ENCODE data around the gene TOP3B. TPM values are rescaled to one million over a fixed set of nuclear protein-coding genes. Genes with fewer than 3 reads are reported as not detected.
A peak's percentile ranks its signal among the peaks of the same experiment; 100 is the strongest.

The TOP3B gene
- total and polyA plus RNA-seq, 4 donors, result 6.0 to 26.9 (median 8.8) TPM

DNA sequence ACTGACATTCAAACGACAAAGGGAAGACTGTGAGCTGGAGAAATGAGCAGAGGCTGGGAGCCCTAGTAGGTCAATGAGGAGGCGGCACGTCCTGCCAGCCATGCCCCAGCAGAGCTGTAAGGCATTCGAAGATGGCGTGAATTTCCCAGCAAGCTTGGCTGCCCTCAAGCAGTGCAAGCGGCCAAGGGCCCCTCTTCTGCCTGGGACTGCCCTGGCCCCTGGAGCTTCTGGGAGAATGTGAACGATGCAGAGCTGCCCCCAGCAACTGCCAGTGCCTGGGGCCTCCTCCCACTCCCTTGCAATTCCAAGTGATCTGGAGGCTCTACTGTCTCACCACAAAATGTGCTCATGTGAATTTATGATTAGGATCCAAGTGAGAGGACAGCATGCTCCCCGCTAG, 34.2 kb downstream of the TOP3B start (continued):
- TF ChIP-seq SP1 (IDR thresholded peaks at IDR 0.05) (no peak), FOXA2 (IDR thresholded peaks at IDR 0.05) (no peak)

DNA sequence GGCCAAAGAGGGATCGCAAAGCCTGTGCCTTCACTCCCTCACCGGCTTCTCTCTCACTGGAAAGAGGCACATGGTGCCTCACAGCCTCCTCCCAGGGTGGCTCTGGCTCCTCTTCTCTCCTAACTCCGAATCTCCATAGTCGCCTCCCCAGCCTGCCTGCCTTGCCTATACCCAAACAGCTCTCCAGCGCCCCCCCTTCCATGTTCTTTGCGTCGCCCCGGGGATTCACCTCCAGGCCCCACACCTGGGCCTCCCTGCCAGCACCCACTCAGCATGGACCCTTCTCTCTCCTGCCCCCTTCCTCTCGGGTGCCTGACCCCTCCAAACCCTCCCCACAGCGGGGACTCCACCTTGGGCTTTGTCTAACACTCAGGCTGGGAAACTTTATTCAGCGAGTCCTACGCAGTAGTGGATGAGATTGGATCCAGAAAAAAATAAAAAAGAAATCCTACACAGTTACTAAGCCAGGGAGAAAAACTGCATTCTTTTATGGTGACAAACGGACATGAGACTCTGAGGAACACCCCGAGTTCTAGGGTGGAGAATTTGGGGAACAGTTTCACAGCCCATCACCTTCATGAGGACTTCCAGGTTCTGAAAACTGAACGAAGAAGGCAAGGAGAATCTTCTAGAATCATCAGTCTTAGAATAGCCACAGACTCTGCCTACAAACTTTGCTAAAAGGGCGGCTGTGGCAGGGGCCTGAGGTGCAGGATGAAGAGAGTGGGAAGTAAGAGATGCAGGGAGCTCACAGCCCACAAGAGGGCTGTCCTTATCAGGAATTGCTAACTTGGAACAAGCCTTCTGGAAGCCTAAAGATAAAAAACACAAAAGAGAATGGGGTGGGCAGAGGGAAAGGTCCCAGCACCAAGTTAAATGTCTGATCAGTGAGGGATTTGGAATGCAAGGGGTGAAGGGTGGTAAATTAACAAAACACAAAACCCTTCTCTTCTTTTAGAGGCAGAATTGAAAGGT, 35.3 kb downstream of the TOP3B start:
- WGBS, result 82% methylated on average over 16 of the region's 16 CpGs
- H3K4me3 ChIP-seq (ENCODE audit: low read depth in 1 of 3, low read length in 3 of 3), result no peak overlapping the region
- H3K9ac ChIP-seq (ENCODE audit: low read depth in 1 of 2, low read length in 2 of 2), result no peak overlapping the region
- no peaks in the 10 kb centered on the region for H3K27me3 ChIP-seq (ENCODE audit: control insufficient read depth in 4 of 4, insufficient read depth in 4 of 4, low read length in 3 of 4)
- no peaks in the 10 kb centered on the region for H3K9me3 ChIP-seq (ENCODE audit: control insufficient read depth in 4 of 4, low read length in 3 of 4)
- H3K4me1 ChIP-seq (ENCODE audit: control insufficient read depth in 4 of 4, insufficient read depth in 4 of 4, low read length in 3 of 4), result peaks cover 13 to 32% (median 23%) of the 10 kb centered on the region in 4 donors
- DNase-seq (ENCODE audit: low spot score), result no peak
- TF ChIP-seq, protein P1, sequence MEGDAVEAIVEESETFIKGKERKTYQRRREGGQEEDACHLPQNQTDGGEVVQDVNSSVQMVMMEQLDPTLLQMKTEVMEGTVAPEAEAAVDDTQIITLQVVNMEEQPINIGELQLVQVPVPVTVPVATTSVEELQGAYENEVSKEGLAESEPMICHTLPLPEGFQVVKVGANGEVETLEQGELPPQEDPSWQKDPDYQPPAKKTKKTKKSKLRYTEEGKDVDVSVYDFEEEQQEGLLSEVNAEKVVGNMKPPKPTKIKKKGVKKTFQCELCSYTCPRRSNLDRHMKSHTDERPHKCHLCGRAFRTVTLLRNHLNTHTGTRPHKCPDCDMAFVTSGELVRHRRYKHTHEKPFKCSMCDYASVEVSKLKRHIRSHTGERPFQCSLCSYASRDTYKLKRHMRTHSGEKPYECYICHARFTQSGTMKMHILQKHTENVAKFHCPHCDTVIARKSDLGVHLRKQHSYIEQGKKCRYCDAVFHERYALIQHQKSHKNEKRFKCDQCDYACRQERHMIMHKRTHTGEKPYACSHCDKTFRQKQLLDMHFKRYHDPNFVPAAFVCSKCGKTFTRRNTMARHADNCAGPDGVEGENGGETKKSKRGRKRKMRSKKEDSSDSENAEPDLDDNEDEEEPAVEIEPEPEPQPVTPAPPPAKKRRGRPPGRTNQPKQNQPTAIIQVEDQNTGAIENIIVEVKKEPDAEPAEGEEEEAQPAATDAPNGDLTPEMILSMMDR (IDR thresholded peaks at IDR 0.05; ENCODE audit: low read depth, low read length, missing input control), result peak; percentile 21
- TF ChIP-seq HNF4A (conservative IDR thresholded peaks at IDR 0.05) (no peak), NR2F2 (IDR thresholded peaks at IDR 0.05) (no peak), RXRA (IDR thresholded peaks at IDR 0.05) (no peak), FOXA1 (IDR thresholded peaks at IDR 0.05) (no peak), SP1 (IDR thresholded peaks at IDR 0.05) (no peak), TAF1 (conservative IDR thresholded peaks at IDR 0.05) (no peak), YY1 (IDR thresholded peaks at IDR 0.05) (no peak), JUND (IDR thresholded peaks at IDR 0.05) (no peak), RAD21 (IDR thresholded peaks at IDR 0.05) (peak; percentile 19 to 21), HNF4G (IDR thresholded peaks at IDR 0.05) (no peak)
- TF ChIP-seq, protein P2, sequence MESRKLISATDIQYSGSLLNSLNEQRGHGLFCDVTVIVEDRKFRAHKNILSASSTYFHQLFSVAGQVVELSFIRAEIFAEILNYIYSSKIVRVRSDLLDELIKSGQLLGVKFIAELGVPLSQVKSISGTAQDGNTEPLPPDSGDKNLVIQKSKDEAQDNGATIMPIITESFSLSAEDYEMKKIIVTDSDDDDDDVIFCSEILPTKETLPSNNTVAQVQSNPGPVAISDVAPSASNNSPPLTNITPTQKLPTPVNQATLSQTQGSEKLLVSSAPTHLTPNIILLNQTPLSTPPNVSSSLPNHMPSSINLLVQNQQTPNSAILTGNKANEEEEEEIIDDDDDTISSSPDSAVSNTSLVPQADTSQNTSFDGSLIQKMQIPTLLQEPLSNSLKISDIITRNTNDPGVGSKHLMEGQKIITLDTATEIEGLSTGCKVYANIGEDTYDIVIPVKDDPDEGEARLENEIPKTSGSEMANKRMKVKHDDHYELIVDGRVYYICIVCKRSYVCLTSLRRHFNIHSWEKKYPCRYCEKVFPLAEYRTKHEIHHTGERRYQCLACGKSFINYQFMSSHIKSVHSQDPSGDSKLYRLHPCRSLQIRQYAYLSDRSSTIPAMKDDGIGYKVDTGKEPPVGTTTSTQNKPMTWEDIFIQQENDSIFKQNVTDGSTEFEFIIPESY (IDR thresholded peaks at IDR 0.05), result no peak
- TF ChIP-seq, protein P3, sequence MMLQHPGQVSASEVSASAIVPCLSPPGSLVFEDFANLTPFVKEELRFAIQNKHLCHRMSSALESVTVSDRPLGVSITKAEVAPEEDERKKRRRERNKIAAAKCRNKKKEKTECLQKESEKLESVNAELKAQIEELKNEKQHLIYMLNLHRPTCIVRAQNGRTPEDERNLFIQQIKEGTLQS (IDR thresholded peaks at IDR 0.05), result no peak
- TF ChIP-seq, protein P4, sequence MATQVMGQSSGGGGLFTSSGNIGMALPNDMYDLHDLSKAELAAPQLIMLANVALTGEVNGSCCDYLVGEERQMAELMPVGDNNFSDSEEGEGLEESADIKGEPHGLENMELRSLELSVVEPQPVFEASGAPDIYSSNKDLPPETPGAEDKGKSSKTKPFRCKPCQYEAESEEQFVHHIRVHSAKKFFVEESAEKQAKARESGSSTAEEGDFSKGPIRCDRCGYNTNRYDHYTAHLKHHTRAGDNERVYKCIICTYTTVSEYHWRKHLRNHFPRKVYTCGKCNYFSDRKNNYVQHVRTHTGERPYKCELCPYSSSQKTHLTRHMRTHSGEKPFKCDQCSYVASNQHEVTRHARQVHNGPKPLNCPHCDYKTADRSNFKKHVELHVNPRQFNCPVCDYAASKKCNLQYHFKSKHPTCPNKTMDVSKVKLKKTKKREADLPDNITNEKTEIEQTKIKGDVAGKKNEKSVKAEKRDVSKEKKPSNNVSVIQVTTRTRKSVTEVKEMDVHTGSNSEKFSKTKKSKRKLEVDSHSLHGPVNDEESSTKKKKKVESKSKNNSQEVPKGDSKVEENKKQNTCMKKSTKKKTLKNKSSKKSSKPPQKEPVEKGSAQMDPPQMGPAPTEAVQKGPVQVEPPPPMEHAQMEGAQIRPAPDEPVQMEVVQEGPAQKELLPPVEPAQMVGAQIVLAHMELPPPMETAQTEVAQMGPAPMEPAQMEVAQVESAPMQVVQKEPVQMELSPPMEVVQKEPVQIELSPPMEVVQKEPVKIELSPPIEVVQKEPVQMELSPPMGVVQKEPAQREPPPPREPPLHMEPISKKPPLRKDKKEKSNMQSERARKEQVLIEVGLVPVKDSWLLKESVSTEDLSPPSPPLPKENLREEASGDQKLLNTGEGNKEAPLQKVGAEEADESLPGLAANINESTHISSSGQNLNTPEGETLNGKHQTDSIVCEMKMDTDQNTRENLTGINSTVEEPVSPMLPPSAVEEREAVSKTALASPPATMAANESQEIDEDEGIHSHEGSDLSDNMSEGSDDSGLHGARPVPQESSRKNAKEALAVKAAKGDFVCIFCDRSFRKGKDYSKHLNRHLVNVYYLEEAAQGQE (IDR thresholded peaks at IDR 0.05), result no peak
- TF ChIP-seq, protein P5, sequence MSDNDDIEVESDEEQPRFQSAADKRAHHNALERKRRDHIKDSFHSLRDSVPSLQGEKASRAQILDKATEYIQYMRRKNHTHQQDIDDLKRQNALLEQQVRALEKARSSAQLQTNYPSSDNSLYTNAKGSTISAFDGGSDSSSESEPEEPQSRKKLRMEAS (IDR thresholded peaks at IDR 0.05), result no peak
- peak overlapping the region in 1 of 2 donors; percentile 4 for H3K27ac ChIP-seq (ENCODE audit: low read depth in 1 of 2, low read length in 2 of 2)
- H3K36me3 ChIP-seq (ENCODE audit: control insufficient read depth in 4 of 4, insufficient read depth in 3 of 4, low read depth in 1 of 4, low read length in 3 of 4), result peaks cover 0 to 2% (median under 1%) of the 10 kb centered on the region in 4 donors

All from liver (tissue), 9 donors.